Epithelial cell of prostate (primary cell): ENCODE results near the gene COBL.
A peak's percentile ranks its signal among the peaks of the same experiment; 100 is the strongest.

Experiments used
- DNase-seq: peaks from one replicate; pipeline ENCODE4 v3.0.0-alpha.2; 2011; ENCODE audit warnings: low read depth, low spot score
- H3K27ac ChIP-seq: fragments of 450-650 bp; 2 replicates; pipeline ENCODE4 v1.5.1; 2017; ENCODE audit warnings: mild to moderate bottlenecking

COBL gene

DNA sequence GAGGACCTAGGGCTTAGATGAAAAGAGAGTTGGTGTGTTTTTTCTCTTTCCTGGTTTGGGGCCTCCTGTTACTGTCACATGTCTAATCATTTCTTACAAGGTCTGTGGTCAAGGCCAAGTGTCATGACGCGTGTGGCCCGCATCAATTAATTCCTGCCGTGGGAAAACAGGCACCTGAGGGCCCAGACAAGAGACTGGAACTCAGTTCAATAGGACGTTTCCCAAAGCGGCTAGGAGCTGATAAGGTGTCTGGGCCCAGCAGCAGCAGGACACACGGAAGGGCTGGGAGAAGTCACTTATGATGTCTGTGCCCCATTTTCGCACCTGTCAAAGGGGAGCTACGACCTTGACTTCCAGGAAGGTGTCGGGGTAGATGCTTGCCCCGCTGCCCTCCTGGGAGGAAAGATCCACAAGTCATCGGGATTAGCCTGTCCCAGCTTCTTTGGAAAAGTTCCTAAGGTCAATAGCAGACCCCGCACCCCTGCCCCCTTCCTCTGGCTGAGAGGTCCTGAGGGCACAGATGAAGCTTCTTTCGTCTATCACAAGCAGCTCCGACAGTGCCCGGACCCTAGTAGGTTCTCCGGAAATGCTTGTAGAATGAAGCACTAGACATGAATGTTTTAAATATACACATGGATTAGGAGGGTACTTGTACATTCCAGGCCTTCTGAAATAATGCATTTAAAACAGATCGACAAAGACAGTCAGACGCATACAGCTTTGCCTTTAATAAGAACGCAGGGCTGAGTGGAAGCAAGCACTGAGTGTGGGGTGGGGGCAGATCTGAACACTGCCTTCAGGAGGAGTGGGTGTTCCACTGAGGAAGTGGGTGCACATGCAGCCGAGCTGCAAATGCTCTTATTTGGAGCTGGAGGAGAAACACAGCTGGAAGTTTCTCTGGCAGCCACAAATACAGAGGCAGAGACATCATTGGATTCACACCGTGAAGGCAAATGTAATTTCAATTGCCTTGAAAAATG lies 296.4 kb downstream of the COBL start:
- no peak for DNase-seq

DNA sequence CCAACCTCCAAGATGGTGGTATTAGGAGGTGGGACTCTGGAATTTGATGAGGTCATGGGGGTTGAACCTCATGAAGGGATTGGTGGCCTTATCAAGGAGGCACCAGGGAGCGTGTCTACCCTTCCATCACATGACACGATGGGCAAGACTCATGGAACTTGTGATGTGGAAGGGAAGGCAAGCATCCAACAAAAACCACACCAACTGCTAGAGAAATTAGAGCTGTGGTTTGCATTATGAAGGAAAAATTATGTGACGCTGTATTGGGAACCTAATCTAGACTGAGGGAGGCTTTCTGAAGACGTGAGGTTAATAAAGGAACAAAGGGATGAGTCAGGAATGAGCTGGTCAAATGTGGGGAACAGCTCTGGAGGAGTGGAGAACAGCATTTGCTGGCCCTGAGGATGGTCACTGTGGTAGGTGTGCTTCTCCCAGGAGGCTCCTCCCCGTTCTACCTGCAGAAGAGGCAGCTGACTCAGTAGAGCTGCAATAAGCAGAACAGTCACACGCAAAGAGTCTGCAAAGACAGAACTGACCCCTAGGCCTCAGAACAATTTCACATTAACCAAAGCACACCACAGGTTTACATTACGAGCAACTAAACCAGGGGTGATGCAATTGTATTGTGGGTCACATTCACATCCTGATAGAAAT lies 297.3 kb downstream of the COBL start:
- H3K27ac ChIP-seq, result no peak overlapping the region
- DNase-seq, result peak; percentile 22

More for the DNA sequence above, 296.4 kb downstream of the COBL start:
- no peak overlapping the region for H3K27ac ChIP-seq

DNA sequence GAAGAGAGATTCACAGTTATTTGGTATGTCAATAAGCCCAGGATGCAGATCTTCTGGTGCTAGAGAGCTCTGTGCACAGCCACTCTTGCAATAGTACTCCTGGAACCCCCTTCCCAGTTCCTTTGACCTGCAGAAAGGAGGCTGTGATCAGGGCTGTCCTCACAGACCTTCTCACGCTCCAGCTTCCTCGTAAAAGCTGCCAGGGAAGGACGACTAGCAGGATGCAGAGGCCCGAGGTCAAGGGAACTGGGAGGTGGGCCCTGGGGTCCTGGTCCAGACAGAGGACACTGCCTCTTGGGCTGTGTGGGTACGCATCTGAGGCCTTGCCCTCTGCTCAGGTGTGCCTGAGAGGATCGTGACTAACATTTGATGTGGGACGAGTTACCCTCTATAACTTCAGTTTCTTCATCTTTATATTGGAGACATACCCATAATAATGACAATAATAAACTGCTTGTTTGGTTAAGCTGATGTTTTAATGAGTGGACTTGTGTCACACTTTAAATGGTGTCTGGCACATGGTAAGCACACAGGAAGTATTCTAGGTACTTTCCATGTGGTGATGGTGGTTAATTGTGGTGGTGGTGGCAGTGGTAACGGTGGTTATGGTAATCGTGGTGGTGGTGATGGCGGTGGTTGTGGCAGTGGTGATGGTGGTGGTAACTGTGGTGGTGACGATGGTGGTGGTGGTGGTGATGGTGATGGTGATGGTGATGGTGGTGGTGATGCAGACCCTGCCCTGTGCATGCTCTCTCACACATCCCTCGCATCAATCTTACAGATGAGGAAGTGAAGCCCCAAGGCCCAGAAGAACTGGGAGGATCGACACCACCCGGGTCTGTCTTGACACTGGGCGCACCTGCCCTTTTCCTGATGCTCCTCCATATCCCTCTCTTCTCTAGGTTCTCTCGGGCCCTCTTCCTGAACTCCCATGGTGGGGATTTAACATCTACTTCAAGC lies 298.8 kb downstream of the COBL start:
- DNase-seq, result no peak
- H3K27ac ChIP-seq, result no peak overlapping the region

- no peak for DNase-seq
- H3K27ac ChIP-seq, result no peak overlapping the region
Measured at GRCh38 chr7:51016546-51016945, 300.1 kb downstream of the COBL start.

GRCh38 chr7:51015581-51015980 lies 301.0 kb downstream of the COBL start:
- H3K27ac ChIP-seq, result no peak overlapping the region
- no peak for DNase-seq

DNA sequence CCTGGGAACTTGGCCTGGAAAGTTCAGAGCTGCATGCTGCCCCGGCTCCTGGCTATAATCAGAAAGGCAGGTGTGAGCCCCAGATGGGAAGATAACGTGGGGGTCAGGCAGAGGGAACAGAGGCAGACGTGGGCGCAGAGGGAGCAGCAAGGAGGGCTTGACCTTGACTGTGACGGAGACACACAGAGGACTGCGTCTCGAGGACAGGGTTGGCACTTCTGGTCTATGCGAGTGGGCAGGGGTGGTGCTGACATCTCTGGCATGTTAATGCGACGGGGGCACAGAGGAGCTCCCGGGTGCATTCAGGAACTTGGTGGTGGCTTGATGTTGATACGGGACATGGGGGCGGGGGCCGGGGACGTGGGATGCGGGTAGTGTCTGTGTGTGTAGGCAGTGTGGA lies 301.8 kb downstream of the COBL start:
- H3K27ac ChIP-seq, result no peak overlapping the region

DNA sequence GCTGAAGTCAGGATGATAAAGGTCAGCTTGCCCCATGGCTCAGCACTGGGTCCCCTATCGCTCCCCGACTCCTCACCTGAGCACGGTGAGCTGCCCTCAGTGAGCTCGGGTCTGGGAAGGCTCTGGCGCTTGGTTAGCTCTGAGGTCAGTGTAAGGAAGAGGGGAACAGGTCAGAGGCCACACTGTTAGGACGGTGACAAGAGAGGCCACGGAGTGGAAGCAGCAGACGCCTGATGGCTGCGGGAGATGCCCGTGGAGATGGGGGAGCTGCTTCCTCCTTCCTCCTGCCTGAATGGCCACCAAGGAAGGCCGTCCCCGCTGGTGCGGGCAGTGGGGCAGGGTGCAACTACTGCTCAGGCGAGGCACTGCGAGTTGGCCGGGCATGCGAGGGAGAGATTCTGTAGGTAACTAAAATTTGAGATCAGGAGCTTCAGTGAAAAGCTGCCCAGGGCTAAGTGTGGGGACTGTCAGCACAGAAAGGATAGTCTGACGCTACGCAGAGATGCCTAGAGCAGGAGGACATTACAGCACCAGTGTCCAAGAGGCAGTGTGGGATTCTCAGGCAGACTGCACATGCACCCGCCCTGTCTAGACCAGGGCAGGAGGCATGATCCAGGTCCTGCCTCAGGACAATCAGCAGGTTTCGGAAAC lies 302.6 kb downstream of the COBL start:
- H3K27ac ChIP-seq, result no peak overlapping the region
- no peak for DNase-seq

More for the DNA sequence above, 301.8 kb downstream of the COBL start:
- no peak for DNase-seq

DNA sequence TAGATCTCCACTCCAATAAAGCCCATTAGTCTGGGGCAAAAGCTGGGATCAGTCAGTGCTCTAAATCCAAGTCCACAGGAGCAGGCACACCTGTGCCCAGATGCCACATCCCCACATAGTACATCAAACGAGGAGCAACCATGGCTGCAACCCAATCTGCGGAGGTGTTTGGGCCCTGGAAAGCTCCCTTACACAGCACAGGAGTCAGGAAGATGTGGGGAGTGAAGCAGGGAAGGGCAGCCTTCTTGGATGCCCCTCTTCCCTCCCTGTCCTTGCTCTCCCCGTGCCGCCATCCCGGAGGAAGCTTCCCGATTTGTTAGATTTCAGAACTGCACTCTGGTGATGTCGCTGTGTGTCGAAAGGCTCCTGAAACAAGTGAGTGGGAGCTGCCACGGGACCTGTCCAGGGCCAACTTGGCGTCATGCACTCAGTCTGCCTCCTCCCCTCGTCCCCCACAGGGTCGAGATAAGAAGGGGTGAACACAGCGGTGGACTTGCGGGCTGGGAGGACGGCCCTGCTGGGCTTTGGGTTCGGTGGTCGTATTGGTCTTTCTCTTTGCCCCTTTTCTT lies 303.3 kb downstream of the COBL start:
- no peak for DNase-seq
- H3K27ac ChIP-seq, result no peak overlapping the region

DNA sequence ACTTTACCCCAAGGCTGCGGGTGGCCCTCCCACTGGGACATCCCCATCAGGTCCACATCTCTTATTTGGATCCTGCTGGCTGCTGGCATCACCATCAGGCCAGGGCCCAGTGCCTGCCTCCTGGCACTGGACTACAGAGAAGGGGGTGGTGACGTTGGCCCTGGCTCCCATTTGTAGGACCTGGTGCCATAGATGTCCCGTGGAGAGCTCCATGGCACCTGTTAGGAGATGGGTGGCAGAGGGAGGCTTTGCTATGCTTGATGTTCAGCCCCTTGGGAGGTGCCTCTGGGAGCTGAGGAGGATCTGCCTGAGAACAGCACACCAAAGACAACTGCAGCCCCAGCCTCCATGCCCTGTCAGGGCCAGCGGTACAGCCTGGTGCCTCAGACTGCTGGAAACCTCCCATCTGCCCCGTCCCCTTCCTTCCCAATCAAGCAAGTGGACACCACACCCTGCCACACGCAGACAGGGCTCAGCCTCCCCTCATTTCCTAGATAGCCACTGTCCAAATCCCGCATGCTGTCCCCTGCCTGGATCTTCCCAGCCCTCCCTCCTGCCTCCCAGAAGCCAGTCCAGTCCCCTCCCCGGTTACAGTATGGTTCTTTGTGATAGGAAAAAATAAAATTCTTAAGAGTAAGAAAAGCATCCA lies 303.9 kb downstream of the COBL start:
- no peak overlapping the region for H3K27ac ChIP-seq
- no peak for DNase-seq

DNA sequence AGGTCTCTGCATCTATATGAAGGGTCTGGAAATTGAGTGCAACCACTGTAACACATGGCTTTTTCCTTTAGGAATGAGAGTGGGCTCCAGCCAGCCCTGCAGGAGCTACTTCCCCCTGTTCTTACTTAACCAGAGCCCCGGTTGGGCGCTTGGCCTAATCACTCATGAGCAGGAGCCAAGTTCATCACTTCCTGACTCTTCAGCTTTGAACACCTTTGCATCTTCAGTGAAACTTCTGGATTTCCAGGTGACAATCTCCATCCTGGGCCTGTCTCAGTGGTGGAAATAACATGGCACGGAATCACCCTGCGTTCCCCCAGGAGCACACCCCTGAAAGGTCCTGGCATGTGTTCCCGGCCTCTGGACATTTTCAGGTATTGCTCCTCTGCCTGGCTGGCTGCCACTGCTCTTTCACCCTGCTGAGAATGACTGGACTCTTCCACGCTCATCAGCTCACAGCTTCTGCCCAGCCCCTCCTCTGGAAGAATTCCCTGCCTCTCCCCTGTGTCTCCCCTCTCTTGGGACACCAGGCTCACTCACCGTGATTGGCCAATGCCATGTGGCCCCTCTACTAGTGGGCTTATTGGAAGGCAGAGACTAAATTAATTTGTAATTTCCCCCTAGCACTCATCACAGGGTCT lies 304.8 kb downstream of the COBL start:
- no peak overlapping the region for H3K27ac ChIP-seq
- DNase-seq, result no peak

DNA sequence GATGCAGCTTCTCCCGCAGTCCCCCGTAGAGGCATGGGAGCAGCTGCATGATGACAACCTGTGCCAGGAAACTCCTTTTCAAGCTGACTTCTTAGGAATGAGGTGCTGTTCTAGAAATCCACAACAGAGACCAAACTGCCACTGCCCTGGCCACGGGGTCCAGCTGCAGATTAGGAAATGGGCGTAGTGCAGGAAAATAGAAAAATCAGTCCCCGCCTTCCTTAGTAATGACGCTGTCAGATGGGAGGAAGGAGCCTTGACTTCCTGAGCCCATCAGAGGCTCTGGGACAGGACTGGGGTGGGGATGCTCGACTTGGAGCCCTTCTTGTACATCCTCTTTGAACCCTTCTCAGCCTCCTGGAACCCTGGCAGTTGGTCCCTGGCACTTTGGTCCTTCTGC lies 306.1 kb downstream of the COBL start:
- no peak for DNase-seq

GRCh38 chr7:51009716-51010496 lies 306.7 kb downstream of the COBL start:
- no peak for DNase-seq
- no peak overlapping the region for H3K27ac ChIP-seq

More for the DNA sequence above, 306.1 kb downstream of the COBL start:
- no peak overlapping the region for H3K27ac ChIP-seq

DNA sequence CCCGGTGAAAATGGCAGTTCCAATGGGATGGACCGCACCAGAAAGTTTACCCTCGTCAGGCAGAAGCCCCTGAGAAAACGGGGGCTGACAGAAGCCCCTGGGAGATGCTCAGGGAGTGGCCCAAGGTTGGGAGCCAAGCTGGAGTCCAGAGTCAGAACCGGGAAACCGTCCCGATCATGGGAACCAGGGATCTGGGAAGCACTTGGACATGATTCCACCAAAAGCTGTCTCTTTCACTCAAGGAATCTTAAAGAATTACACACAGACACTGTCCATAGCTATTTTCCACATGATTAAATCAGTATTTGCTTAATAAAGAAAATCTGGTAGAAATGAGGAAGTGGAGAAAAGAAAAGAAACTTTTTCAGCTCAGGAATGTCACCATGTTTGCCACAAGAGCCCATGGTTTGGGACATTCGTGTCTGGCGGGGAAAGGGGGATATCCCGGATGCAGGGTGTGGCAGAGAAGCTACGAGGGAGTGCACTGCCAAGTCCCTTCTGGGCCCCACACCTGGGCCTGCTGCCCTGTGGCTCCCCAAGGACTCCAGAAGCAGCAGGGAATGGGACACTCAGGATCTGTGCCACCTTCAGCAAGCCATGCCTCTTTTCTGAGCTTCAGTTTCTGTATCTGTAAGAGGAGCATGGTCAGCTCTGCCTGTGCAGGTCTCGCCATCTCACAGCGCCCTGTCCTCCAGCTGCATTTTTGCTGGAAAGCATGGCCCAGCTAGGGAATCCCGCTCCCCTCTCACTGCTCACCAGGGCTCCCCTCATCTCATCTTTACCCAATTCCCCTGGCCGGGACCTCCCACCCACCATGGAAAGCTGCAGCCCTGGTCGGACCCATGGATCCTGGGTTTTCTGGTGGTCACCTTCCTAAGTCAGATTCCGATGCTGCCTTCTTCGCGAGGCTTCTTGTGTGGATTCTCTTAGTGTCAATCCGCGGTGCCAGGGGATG lies 308.8 kb downstream of the COBL start:
- DNase-seq, result no peak
- H3K27ac ChIP-seq, result no peak overlapping the region

DNA sequence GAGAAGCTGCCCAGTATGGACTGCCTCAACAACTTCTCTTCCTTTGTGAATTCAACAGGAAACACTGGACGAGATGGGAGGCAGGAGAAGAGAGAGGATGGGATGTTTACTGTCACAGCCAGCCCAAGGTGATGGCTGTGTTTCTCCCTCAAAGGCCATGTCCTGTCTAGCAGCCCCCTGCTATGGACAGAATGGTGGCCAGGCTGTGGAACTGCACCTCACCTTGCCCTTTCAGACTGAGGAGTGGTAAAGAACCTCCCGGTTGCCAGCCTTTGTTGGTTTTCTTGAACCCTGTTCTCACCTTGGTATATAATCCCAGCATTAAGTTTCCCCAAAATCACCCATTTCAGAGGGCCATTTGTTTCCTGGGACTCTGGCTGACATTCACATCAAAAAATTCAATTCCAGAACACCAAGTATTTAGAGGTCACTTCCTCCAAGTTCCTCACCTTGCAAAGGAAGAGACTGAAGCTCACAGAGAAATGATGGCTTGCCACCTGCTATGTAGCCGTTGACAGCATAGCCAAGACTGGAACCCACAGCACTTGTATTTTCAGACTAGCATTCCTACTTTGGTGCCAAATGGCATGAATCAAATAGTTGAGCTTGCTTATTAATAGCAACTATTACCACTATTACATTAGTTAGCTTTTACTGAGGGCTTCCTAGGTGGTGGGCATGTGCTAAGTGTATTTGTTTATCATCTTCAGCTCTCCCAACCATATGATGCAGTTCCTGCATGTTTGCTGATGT lies 309.9 kb downstream of the COBL start:
- DNase-seq, result no peak
- no peak overlapping the region for H3K27ac ChIP-seq

GRCh38 chr7:51005074-51005473 lies 311.5 kb downstream of the COBL start:
- H3K27ac ChIP-seq, result no peak overlapping the region
- no peak for DNase-seq

DNA sequence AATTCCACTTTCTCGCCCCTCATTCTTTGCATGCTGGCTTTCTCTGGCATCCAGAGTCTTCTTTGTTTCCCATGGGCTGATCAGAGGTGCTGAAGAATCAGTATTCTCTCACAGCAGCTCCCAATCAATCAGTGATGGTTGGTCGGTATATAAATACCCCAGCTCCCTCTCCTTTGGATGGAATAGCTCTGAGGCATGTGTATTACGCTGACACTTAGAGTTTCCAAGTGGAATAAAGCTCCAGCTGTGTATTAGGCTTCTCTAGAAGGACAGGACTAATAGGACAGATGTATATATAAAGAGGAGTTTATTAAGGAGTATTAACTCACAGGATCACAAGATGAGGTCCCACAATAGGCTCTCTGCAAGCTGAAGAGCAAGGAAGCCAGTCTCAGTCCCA lies 315.7 kb downstream of the COBL start:
- DNase-seq, result no peak
- no peak overlapping the region for H3K27ac ChIP-seq
